ENCODE measurements around the gene SLC6A11. TPM values are rescaled to one million over a fixed set of nuclear protein-coding genes. Genes with fewer than 3 reads are reported as not detected.

Gene SLC6A11
- total RNA-seq, 1 donor from 2014 or later: 2.7 TPM

GRCh38 chr3:10817506-10817905, 1.5 kb downstream of the SLC6A11 start:
- Mint-ChIP-seq H3K4me3 (no peak overlapping the region), H3K27me3 (ENCODE audit: low read depth) (peaks cover 79% of the 10 kb centered on the region), H3K4me1 (peaks cover 9% of the 10 kb centered on the region), H3K9me3 (no peaks in the 10 kb centered on the region), H3K27ac (no peak overlapping the region), H3K36me3 (no peaks in the 10 kb centered on the region)
- no peak for DNase-seq (ENCODE audit: low spot score in 2 of 2, unreplicated experiment in 2 of 2)
- TF ChIP-seq CTCF (IDR thresholded peaks at IDR 0.05; ENCODE audit: unreplicated experiment): no peak

- H3K4me1 Mint-ChIP-seq: no peaks in the 10 kb centered on the region
- H3K9me3 Mint-ChIP-seq: peaks cover 12% of the 10 kb centered on the region
- TF ChIP-seq CTCF (IDR thresholded peaks at IDR 0.05; ENCODE audit: unreplicated experiment): no peak
- peaks cover 5% of the 10 kb centered on the region for H3K36me3 Mint-ChIP-seq
- H3K4me3 Mint-ChIP-seq: no peak overlapping the region
- no peak overlapping the region for H3K27ac Mint-ChIP-seq
- H3K27me3 Mint-ChIP-seq (ENCODE audit: low read depth): peaks cover 63% of the 10 kb centered on the region
- no peak for DNase-seq (ENCODE audit: low spot score in 2 of 2, unreplicated experiment in 2 of 2)
Observed at GRCh38 chr3:10822055-10822454, 6.0 kb downstream of the SLC6A11 start.

- H3K4me1 Mint-ChIP-seq: no peaks in the 10 kb centered on the region
- H3K27ac Mint-ChIP-seq: no peak overlapping the region
- no peak for TF ChIP-seq CTCF (IDR thresholded peaks at IDR 0.05; ENCODE audit: unreplicated experiment)
- peaks cover 5% of the 10 kb centered on the region for H3K36me3 Mint-ChIP-seq
- no peak overlapping the region for H3K4me3 Mint-ChIP-seq
- DNase-seq (ENCODE audit: low spot score in 2 of 2, unreplicated experiment in 2 of 2): no peak
- peaks cover 12% of the 10 kb centered on the region for H3K9me3 Mint-ChIP-seq
- H3K27me3 Mint-ChIP-seq (ENCODE audit: low read depth): peaks cover 54% of the 10 kb centered on the region
Observed at GRCh38 chr3:10822708-10823515, 6.9 kb downstream of the SLC6A11 start.

GRCh38 chr3:10823516-10823818, 7.4 kb downstream of the SLC6A11 start:
- Mint-ChIP-seq H3K36me3 (peaks cover 5% of the 10 kb centered on the region), H3K9me3 (peaks cover 12% of the 10 kb centered on the region), H3K4me1 (no peaks in the 10 kb centered on the region), H3K27me3 (ENCODE audit: low read depth) (peaks cover 53% of the 10 kb centered on the region), H3K27ac (no peak overlapping the region), H3K4me3 (no peak overlapping the region)
- no peak for DNase-seq (ENCODE audit: low spot score in 2 of 2, unreplicated experiment in 2 of 2)
- no peak for TF ChIP-seq CTCF (IDR thresholded peaks at IDR 0.05; ENCODE audit: unreplicated experiment)

GRCh38 chr3:10824468-10824867, 8.4 kb downstream of the SLC6A11 start:
- no peak overlapping the region for H3K27ac Mint-ChIP-seq
- H3K27me3 Mint-ChIP-seq (ENCODE audit: low read depth): peaks cover 44% of the 10 kb centered on the region
- H3K36me3 Mint-ChIP-seq: peaks cover 5% of the 10 kb centered on the region
- peaks cover 12% of the 10 kb centered on the region for H3K9me3 Mint-ChIP-seq
- TF ChIP-seq CTCF (IDR thresholded peaks at IDR 0.05; ENCODE audit: unreplicated experiment): no peak
- H3K4me1 Mint-ChIP-seq: no peaks in the 10 kb centered on the region
- H3K4me3 Mint-ChIP-seq: no peak overlapping the region
- no peak for DNase-seq (ENCODE audit: low spot score in 2 of 2, unreplicated experiment in 2 of 2)

Measured in mesothelial cell of epicardium (in vitro differentiated cells).